Measurements from ENCODE around the gene GTF3C1. TPM values are rescaled to one million over a fixed set of nuclear protein-coding genes. Genes with fewer than 3 reads are reported as not detected.

GTF3C1 gene
- total and polyA plus RNA-seq, 3 donors from 2014 or later: 85.7 to 154 (median 129) TPM

DNA sequence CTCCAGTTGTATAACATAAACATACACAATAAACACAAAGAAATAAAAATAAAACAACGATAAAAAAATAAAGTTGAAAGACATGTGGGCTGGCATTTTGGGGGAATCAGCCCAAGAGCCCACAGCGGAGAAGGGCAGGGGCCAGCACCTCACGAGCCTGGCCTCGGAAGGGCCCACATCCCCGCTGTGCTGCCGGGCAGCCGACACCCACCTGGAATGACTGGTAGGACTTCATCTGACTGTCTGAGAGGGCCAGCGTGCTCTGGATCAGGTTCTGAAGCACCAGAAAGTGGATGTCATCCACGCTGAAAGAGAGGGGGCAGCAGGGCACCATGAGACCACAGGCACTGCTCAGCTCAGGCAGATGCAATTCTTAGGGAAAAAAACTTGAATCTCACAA is 73.5 kb downstream of the GTF3C1 start:
- 93 to 95% methylated on average over 9 of the region's 9 CpGs for WGBS, 2 donors
- Histone ChIP-seq H3K27ac (no peak overlapping the region), H3K27me3 (no peaks in the 10 kb centered on the region), H3K9me3 (no peaks in the 10 kb centered on the region), H3K4me1 (no peaks in the 10 kb centered on the region), H3K4me3 (no peak overlapping the region), H3K36me3 (ENCODE audit: low read depth, missing control alignments) (no peaks in the 10 kb centered on the region)
- no peak for TF ChIP-seq POLR2A (IDR thresholded peaks at IDR 0.05)
- TF ChIP-seq, protein P1, sequence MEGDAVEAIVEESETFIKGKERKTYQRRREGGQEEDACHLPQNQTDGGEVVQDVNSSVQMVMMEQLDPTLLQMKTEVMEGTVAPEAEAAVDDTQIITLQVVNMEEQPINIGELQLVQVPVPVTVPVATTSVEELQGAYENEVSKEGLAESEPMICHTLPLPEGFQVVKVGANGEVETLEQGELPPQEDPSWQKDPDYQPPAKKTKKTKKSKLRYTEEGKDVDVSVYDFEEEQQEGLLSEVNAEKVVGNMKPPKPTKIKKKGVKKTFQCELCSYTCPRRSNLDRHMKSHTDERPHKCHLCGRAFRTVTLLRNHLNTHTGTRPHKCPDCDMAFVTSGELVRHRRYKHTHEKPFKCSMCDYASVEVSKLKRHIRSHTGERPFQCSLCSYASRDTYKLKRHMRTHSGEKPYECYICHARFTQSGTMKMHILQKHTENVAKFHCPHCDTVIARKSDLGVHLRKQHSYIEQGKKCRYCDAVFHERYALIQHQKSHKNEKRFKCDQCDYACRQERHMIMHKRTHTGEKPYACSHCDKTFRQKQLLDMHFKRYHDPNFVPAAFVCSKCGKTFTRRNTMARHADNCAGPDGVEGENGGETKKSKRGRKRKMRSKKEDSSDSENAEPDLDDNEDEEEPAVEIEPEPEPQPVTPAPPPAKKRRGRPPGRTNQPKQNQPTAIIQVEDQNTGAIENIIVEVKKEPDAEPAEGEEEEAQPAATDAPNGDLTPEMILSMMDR (IDR thresholded peaks at IDR 0.05): no peak
- no peak for DNase-seq
- intact Hi-C loops (cut with DNase I; ENCODE audit: low total_unique reads): no loop called here

GRCh38 chr16:27475561-27475960 is 74.2 kb downstream of the GTF3C1 start:
- WGBS, 2 donors: 79 to 87% methylated on average over 9 of the region's 9 CpGs
- Histone ChIP-seq H3K4me1 (no peaks in the 10 kb centered on the region), H3K4me3 (no peak overlapping the region), H3K27me3 (no peaks in the 10 kb centered on the region), H3K27ac (no peak overlapping the region), H3K9me3 (no peaks in the 10 kb centered on the region), H3K36me3 (ENCODE audit: low read depth, missing control alignments) (peaks cover 2% of the 10 kb centered on the region)
- DNase-seq: no peak
- intact Hi-C loops (cut with DNase I; ENCODE audit: low total_unique reads): no loop called here
- TF ChIP-seq POLR2A (IDR thresholded peaks at IDR 0.05): no peak
- TF ChIP-seq, protein P1 (IDR thresholded peaks at IDR 0.05): no peak

DNA sequence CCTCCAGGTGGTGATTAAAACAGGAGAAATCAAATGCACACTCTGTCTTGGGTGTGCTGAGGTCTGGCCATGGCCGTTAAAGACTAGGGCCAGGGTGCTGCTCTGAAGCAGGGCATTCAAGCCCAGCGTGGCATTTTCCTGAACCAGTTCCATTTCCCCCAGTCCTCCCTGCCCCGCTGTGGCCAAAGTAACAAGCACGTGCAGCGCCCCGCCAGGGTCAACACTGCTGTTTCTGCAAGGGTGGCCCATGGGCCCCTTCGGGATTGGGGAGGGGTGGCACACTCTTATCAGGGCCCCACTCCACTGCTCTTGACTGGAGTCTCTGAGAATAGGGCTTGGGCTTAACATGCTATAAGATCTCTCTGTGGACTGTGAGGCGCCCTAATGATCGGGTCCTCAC is 74.8 kb downstream of the GTF3C1 start:
- Histone ChIP-seq H3K27ac (no peak overlapping the region), H3K4me1 (no peaks in the 10 kb centered on the region), H3K27me3 (no peaks in the 10 kb centered on the region), H3K4me3 (no peak overlapping the region), H3K9me3 (no peaks in the 10 kb centered on the region), H3K36me3 (ENCODE audit: low read depth, missing control alignments) (peaks cover 3% of the 10 kb centered on the region)
- no peak for DNase-seq
- TF ChIP-seq POLR2A (IDR thresholded peaks at IDR 0.05): no peak
- TF ChIP-seq, protein P1 (IDR thresholded peaks at IDR 0.05): no peak
- WGBS, 2 donors: 86 to 91% methylated on average over 7 to 9 of the region's 9 CpGs
- intact Hi-C loops (cut with DNase I; ENCODE audit: low total_unique reads): no loop called here

DNA sequence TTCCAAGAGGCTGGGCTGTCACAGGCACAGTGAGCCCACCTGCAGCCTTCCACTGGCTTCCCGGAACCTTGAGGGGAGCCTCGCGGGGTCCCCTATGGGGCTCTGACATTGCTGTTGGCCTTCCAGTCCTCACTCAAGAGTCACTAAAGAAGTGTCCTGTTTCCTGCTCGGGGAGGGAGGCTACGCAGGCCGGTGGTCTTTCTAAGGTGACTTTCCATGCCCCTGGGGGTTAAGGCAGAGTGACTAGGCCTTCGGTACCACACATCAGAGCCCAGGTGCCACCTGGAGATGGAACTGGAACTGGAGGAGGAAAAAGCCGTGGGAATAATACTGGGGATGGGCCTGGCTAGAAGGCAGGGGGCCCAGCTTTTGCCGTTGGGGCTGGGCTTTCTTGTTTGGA is 75.7 kb downstream of the GTF3C1 start:
- H3K27ac ChIP-seq: no peak overlapping the region
- intact Hi-C loops (cut with DNase I; ENCODE audit: low total_unique reads): no loop called here
- DNase-seq: no peak
- H3K4me1 ChIP-seq: no peaks in the 10 kb centered on the region
- H3K9me3 ChIP-seq: no peaks in the 10 kb centered on the region
- peaks cover 3% of the 10 kb centered on the region for H3K36me3 ChIP-seq (ENCODE audit: low read depth, missing control alignments)
- H3K4me3 ChIP-seq: no peak overlapping the region
- TF ChIP-seq POLR2A (IDR thresholded peaks at IDR 0.05): no peak
- TF ChIP-seq, protein P1 (IDR thresholded peaks at IDR 0.05): no peak
- H3K27me3 ChIP-seq: no peaks in the 10 kb centered on the region
- WGBS, 2 donors: 93 to 97% methylated on average over 3 to 9 of the region's 9 CpGs

DNA sequence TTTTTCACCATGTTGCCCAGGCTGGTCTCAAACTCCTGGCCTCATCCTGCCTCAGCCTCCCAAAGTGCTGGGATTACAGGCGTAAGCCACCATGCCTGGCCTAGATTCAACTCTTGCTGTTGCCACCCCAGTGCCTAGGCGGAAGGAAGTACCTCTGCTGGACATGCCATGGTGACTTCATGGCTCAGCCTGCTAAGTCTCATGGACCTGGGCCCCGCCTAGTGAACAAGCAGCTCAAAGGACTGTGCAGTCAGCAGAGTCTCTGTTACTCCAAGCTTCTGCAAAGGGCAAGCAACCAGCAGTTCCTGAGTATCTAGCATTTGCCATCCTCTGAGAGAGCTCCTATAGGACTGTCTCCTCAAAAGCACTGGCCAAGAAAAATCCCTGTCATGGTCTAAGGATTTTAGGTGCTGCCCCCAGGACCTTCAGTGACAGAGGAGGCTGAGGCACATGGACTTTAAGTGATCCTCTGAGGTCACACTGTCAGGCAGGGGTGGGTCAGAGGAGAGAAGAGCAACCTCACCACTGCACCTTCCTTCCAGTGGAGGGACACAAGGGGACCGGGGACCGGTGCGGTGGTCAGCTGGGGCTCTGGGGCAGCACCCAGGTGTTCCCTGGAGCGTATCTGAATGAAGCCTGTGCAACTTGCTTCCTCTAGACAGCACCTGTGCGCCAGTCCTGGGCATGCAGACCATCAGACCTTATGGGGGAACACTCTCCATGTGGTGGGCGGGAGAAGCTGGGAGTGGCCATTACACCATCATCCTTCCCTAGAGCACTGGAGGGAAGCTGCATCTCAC is 76.4 kb downstream of the GTF3C1 start:
- H3K4me1 ChIP-seq: no peaks in the 10 kb centered on the region
- WGBS, 2 donors: 94 to 97% methylated on average over 5 to 9 of the region's 9 CpGs

More for the DNA sequence above, 76.4 kb downstream of the GTF3C1 start:
- DNase-seq: no peak
- Histone ChIP-seq H3K9me3 (no peaks in the 10 kb centered on the region), H3K27me3 (no peaks in the 10 kb centered on the region), H3K36me3 (ENCODE audit: low read depth, missing control alignments) (peaks cover 3% of the 10 kb centered on the region), H3K4me3 (no peak overlapping the region), H3K27ac (no peak overlapping the region)
- no peak for TF ChIP-seq POLR2A (IDR thresholded peaks at IDR 0.05)
- intact Hi-C loops (cut with DNase I; ENCODE audit: low total_unique reads): no loop called here
